ENCODE data around the gene DAB1.

GRCh38 chr1:57294177-57294576 lies 129.7 kb downstream of the DAB1 start:
- TF ChIP-seq ZNF610 (tag by site-specific recombination; IDR thresholded peaks at IDR 0.05; ENCODE audit: borderline replicate concordance): no peak
- TF ChIP-seq ZNF792 (tag by site-specific recombination; IDR thresholded peaks at IDR 0.05): no peak
- TF ChIP-seq, protein P1, sequence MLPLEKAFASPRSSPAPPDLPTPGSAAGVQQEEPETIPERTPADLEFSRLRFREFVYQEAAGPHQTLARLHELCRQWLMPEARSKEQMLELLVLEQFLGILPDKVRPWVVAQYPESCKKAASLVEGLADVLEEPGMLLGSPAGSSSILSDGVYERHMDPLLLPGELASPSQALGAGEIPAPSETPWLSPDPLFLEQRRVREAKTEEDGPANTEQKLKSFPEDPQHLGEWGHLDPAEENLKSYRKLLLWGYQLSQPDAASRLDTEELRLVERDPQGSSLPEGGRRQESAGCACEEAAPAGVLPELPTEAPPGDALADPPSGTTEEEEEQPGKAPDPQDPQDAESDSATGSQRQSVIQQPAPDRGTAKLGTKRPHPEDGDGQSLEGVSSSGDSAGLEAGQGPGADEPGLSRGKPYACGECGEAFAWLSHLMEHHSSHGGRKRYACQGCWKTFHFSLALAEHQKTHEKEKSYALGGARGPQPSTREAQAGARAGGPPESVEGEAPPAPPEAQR (tag by site-specific recombination; IDR thresholded peaks at IDR 0.05): no peak
- TF ChIP-seq ZFP3 (tag by site-specific recombination; IDR thresholded peaks at IDR 0.05; ENCODE audit: low read depth): no peak
- TF ChIP-seq KLF7 (tag by site-specific recombination; IDR thresholded peaks at IDR 0.05; ENCODE audit: borderline replicate concordance): no peak
